Stomach (tissue), 4 donors: Measurements from ENCODE around the gene RABGAP1.

Experiments
- CTCF ChIP-seq, 7 experiments: fragments of 450-650 bp in 4 of 7; fragments of 200-600 bp in 3 of 7; sonication (generic) in 3 of 7; IDR thresholded peaks; one replicate each; pipeline ENCODE4 v1.5.1; 2016 to 2019; ENCODE audit warnings: antibody characterized with exemption in 7 of 7, control low read depth in 2 of 7, mild to moderate bottlenecking in 1 of 7
- POLR2A ChIP-seq, 4 donors: fragments of 450-650 bp; IDR thresholded peaks; one replicate each; pipeline ENCODE4 v1.6.1; 2016; ENCODE audit warnings: antibody characterized with exemption in 4 of 4, control low read depth in 2 of 4, mild to moderate bottlenecking in 1 of 4, moderate library complexity in 1 of 4

GRCh38 chr9:123034881-123035510, 94.2 kb downstream of the RABGAP1 start:
- TF ChIP-seq CTCF (IDR thresholded peaks at IDR 0.05) (no peak), POLR2A (IDR thresholded peaks at IDR 0.05) (no peak)
